GM19328 (cell line): ENCODE results near the gene ZNF518A.

Experiments used
- ATAC-seq: cut with Tn5 transposase; IDR thresholded peaks from one replicate; pipeline ENCODE4 v1.9.1; 2021; ENCODE audit warnings: mild to moderate bottlenecking, moderate library complexity; ENCODE audit not compliant: unreplicated experiment

Gene ZNF518A, protein sequence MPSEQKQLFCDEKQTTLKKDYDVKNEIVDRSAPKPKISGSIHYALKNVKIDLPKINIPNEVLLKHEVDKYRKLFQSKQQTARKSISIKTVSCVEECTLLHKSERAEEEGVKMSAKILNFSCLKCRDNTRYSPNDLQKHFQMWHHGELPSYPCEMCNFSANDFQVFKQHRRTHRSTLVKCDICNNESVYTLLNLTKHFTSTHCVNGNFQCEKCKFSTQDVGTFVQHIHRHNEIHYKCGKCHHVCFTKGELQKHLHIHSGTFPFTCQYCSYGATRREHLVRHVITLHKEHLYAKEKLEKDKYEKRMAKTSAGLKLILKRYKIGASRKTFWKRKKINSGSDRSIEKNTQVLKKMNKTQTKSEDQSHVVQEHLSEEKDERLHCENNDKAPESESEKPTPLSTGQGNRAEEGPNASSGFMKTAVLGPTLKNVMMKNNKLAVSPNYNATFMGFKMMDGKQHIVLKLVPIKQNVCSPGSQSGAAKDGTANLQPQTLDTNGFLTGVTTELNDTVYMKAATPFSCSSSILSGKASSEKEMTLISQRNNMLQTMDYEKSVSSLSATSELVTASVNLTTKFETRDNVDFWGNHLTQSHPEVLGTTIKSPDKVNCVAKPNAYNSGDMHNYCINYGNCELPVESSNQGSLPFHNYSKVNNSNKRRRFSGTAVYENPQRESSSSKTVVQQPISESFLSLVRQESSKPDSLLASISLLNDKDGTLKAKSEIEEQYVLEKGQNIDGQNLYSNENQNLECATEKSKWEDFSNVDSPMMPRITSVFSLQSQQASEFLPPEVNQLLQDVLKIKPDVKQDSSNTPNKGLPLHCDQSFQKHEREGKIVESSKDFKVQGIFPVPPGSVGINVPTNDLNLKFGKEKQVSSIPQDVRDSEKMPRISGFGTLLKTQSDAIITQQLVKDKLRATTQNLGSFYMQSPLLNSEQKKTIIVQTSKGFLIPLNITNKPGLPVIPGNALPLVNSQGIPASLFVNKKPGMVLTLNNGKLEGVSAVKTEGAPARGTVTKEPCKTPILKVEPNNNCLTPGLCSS (N-terminal part only)

DNA sequence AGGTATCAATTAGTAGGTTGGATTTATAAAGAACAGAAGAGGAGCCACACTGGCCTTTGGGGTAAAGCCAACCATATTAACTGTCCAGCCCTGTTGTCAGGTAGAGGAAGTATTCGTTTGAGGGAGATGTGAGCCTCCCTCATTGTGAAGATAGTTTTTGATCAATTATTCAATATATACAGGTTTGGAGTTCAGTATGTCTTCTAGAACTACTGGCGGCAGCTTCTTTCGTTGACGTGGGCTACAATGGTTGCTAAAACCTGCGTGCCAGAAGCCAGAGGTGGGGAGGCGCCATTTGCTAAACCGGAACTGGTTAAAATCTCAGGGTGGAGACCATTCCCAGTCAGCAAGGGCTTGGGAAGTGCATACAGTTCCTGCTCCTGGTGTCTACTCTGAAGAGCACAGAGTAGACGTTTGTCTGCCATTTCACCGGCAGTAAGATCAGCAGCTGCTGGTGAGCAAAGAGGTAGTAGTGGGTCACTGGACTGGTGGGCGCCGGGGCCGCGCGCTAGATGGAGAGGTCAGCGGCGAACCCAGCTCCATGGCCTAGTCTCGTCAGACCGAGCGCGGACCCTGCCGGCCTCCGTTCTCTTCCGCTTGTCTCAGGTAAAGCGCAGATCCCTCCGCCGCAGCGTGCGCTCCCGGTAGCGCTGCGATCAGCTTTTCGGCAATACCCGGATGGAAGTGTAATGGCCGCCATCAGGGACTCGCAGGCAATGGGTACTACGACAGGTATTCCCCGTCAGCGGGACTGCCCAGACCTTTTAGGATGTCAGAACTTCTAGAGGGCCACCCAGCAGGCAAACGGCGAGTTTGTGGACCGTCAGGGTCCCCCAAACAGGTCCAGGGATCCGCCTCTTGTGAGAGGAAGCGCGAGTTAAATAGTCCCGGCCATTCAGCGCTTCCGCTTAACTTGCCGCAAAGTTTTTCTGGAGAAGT, at the start of gene ZNF518A:
ZNF518A (plus strand) TSS at position 911 of the 939 bp plus-strand sequence. CDS start 26,026 bp downstream, outside the sequence.
- ATAC-seq: peak; percentile 75

DNA sequence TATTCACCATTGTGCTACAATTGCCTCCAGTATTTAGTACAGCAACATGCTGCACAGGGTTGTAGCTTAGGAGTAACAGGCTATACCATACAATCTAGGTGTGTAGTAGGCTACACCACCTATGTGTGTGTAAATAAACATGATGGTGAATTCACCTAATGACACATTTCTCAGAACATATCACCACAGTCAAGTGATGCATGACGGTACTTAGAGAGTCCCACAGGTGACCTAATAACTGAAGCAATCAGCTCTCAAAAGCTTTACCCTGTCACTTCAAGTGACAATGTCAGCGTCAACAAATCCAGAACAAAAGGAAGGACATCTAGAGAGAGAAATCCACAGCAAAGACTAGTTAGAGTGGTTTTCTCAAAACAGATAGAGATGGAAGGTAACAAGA, 47.9 kb upstream of the ZNF518A start:
- ATAC-seq: no peak

DNA sequence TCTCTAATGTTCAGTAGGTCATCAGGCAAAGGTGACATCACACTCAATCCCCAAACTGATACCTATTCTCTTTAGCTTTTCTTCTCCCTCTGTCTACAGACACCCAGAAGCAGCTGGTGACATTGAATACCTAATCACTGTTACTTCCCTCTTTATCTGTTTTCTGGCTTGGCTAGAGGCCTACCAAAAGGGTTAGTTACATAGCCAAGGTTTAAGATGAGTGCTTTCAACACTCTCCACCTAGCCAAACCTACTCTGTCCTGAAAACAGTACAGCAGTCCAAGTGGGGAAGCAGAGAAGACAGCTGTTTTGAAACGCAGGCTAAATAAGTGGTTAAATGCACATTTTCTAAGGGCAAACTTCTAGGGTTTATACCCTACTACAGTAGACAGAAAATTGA, 47.3 kb upstream of the ZNF518A start:
- no peak for ATAC-seq

DNA sequence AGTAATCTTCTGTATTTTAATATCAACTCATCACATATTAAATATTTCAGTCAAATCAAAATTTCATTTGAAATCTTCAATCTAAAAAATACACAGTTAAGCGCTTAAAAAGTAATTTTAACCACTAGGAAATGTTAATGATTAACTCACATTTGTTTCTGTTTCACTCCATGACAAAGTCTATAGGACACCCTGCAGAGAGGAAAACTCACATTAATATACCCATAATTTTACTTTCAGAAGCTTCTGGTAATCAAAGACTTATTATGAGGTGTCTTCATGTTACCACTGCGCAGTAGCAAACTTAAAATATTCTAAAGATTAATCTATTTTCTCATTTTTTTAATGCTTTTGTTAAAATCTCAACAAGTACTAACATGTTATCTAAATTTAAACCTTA, 41.0 kb upstream of the ZNF518A start:
- no peak for ATAC-seq

DNA sequence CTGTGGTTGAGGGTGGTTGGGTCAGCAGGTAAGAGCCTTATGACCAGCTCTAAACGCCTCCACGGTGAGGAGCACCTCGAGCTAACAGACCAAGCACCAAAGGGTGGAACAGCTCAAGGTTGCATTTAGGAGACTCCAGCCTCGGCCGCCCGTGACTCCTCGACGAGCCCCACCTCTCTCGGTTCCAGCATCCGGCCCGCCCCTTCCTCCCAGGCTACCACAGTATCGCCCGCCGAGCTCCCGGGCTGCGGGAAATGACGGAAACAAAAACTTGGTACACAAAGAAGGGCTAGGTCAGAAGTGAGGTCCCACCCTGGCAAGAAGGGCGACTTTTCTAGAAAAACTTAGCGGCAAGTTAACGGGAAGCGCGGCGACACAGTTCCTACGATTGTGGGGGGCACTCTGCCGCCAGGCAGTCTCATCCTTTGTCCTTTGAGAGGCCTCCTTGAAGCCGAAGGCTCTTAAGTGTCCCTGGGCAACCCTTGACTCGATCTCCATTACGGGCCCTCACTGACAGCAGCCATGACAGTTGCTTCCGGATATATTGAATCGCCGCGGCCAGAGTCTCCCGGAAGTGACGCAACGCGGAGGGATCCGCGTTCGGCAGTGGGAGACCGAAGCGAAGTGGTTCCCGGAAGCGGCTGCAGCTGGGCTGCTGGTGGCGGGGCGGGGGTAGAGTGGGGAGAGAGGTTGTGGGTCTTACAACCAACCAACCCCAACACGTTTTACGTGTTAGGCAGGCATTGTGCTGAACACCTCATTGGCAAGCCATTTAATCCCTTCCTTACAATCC, 40.2 kb upstream of the ZNF518A start:
- ATAC-seq: peak; percentile 89

DNA sequence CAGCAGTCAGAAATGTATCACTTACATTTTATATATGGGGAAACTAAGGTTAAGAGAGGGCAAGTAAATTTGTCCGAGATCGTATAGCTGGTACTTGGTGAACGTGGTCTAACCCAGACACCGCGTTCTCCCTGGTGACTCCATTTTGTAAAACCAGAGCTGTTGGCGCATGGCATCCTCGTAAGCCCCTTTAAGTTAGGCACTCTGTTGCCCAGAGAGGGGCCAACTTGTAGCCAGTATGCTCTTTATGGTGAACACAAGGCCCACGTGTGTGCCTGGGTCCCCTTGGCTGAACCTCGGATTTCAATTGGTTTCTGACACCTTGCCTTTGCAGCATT, 39.7 kb upstream of the ZNF518A start:
- no peak for ATAC-seq

DNA sequence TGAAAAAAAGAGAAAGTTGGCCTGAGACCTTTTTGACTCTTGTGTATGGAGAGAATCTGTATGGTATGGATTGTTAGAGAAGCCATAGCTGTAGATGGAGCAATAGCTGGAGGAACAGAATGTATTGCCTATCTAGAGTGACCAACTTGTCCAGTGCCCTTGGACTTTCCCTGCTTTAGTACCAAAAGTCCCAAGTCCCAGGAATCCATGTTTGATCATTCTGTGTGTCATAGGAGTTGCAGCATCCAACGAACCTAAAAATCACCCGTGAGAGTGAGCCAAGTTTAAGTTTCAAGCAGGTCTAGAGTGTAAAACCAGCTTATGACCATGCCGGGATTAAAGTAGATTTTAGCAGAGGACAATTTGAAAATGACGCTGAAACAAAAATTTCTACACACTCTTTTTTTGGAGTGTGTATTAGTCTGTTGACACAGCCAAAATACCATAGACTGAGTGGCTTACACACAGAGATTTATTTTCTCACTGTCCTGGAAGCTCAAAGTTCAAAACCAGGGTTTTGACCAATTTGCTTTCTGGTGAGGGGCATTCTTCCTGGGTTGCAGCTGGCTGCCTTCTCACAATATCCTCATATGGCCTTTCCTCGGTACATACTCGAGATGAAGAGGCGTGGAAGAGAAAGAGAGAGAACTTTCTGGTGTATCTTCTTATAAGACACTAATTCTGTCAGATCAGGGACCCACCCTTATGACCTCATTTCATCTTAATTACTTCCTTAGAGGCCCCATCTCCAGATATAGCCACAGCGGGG, 36.9 kb upstream of the ZNF518A start:
- no peak for ATAC-seq

DNA sequence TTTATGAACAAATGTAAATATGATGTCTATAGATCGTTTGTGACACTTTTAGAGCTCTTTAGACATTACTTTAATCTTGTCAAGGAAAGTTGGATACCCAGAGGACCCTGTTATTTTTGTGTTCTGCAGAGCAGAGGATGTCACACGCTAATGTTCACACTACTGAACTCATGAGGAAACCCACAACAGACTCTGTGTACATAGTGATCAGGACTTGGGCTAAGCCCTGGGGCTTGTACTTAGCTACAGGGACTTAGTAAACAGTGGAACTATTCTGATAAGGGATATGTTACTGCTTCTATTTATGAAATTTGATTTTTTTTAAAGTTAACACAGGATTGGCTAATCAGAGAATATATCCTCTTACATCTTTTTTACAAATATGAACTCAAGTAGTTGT, 36.1 kb upstream of the ZNF518A start:
- ATAC-seq: no peak

DNA sequence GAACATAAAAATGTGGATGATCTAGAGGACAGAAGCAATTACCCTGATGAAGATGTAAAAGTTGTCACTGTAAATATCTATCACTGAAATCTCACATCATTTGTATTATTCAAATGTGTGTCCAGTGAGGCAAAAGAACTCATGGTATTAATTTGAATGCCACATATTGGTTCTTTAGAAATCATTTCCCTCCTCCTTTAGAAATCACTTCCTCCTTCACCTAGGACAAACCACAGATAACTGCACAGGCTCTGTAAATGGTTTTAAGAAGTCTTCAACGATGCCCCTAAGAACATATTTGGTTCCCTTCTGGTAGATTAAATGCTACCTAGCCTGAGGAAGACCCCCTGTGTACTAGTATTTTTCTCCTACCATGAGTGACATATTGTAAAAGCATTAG, 33.1 kb upstream of the ZNF518A start:
- no peak for ATAC-seq

DNA sequence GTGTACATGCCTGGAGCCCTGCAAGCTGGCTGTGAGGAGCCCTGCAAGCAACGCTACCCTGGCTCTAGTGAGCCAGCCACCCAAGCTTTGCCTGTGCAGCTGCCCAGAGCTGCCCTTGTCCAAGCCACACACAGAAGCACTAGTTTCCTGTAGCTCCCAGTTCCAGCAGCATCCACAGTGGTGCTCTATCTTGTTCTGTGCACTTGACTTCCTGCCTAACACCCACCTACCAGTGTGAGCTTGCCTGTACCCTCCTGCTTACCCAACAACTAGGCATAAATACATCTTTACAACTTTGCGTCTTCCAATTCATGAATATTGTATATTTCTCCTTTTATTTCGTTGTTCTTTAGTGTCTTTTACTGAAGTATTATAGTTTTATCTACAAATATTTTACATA, 32.2 kb upstream of the ZNF518A start:
- no peak for ATAC-seq

DNA sequence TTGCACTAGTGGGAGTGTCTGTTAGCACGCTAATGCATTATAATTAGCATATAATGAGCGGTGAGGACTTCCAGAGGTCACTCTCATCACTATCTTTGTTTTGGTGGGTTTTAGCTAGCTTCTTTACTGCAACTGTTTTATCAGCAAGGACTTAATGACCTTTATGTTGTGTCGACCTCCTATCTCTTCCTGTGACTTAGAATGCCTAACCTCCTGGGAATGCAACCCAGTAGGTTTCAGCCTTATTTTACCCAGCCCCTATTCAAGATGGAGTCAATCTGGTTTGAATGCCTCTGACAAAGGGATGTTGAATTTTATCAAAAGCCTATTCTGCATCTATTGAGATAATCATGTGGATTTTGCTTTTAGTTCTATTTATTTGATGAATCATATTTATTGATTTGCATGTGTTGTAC, 22.5 kb upstream of the ZNF518A start:
- no peak for ATAC-seq

DNA sequence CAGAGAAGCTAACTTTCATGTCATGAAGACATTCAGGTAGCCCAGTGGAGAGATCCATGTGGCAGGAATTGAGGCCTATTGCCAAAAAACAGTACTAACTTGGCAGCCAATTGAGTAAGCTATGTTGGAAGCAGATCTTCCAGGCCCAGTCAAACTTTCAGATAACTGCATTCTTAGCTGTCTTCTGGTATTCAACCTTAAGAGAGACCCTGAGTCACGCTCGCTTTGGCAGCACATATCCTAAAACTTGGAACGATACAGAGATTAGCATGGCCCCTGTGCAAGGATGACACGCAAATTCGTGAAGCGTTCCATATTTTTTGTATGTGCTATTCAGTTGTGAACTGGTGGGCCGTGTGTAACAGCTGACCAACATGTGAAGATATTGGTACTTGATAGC, 17.6 kb upstream of the ZNF518A start:
- ATAC-seq: no peak

DNA sequence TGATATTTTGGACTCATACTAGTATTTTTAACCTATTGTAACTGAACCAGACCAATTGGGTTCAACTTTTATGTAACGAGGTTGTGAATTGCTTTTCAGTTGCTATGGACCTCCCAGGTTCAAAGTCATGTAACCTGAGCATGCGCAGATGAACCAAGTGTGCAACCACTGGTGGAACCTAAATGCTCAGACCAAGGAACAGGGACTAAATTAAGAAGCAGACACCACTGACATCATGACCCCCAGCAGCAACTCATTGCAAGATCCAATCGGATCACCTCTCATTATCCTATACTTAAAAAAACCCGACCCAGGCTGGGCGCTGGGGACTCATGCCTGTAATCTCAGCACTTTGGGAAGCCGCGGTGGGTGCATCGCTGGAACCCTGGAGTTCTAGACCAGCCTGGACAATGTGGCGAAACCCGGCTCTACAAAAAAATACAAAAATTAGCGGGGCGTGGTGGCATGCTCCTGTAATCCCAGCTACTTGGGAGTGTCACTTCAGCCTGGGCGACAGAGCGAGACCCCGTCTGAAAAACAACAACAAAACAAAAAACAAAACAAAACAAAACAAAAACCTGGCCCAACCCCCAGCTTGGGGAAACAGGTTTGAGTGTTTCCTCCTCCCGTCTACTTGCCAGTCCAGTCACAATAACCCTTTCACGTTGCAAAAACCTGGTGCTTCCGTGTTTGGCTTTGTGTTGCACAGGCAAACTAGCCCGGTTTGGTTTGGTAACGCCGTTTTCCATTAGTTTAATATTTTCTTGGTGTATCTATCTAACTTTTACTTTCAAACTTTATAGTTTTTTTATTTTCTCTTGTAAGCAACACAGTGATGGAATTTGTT, 11.3 kb upstream of the ZNF518A start:
- ATAC-seq: no peak

DNA sequence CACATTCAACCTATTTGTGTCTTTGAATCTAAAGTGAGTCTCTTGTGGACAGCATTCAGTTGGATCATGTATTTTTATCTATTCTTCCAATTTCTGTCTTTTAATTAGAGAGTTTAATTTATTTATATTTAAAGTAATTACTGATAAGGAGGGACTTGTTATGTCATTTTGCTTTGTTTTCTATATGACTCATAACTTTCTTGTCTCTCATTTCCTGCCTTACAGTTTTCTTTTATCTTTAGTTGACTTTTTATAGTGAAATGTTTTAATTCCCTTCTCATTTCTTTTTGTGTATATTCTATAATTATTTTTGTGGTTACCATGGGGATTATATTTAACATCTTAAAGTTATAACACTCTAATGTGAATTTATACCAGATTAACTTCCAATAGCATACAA, 7.3 kb upstream of the ZNF518A start:
- ATAC-seq: no peak

DNA sequence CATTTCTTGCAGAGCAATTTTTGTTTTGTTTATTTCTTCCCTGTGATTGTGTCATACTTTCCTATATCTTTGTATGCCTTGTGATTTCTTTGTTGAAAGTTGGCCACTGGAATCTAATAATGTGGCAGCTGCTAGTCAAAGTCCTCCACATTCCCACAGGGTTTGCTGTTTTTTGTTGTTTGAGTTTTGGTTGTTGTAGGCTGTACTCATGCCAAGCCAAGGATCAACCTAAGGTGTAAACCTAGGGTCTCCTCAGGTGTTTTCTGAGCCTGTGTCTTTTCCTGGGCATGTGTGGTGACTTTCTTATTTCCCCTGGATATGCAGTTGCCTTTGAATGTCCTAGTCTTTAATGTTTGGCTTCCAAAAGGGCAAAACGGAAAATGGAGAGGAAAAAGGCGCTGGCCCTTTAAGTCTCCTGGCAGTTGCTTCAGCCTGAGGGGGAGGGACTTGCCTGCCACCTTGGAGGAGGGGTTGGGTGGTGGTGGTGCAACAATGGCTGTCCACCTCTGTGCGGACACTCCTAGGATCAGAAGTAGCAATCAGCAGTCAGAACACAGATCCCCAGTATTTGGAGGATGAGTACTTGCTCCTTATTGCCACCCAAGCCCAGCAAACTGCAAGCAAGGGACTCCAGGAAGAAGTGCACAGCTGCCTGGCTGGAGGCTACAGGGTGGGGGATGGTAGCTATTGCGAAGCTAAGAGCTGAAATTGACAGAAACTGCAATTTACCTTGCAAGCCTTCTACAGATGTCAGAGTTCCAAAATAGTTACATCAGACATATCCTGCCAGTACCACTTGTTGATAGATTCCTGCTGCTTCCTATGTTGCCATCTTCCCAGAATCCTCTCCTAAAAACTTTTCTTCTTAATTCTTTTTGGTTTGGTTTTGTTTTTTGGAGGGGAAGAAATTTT, 5.6 kb upstream of the ZNF518A start:
- ATAC-seq: no peak

DNA sequence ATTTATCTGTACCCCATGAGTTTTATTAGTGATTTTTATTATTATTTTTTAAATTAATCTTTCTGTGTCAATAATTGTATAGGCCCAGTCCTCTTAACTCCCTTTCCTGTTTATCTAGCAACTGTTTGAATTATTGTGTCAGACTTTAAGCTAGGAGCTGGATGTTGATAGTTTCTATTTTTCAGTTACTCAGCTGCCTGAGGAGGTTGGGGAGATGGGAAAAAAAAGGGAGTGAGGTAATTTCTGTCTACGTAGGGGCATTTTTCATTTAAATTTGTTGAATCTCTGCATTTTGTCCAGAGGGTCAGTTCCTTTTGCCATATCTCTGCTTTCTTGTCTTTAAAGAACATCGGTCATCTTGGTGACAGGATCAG, 5.0 kb upstream of the ZNF518A start:
- ATAC-seq: no peak

DNA sequence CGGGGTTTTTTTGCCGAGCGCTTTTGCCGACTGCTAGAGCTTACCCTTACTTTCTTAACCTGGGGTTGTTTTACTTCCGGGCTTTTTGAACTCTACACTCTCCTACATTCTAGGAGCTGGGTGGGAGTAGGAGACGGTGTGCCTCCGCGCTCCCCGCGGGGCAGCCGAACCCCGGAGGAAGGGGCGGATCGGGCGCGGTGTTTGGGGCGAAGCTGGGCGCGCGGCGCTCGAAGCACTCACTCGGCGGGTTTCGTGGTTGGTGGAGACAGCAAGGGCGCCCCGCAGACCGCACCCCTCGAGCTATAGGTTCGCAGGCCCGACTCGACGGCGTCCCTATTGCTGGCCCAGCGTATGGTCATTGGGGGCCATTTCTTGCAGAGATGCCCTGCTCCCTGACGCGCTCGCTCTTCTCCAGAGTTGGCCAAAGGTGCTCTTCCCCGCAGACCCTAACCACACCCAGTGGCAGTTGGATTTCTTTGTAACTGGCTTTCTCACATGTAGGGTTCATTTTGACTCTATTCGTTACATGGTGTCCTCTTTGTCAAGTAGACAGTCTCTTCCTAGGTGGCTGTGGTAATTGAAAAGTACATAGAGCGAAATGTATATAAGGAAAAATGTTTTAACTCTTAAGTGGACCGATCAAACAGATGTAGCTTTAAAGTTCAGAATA, 364 bp downstream of the ZNF518A start:
- peak; percentile 60 for ATAC-seq
